GM19452 (cell line): ENCODE measurements around the gene MAPK6.

Experiments
- ATAC-seq: cut with Tn5 transposase; IDR thresholded peaks from one replicate; pipeline ENCODE4 v1.9.1; 2021; ENCODE audit not compliant: unreplicated experiment

MAPK6 gene

DNA sequence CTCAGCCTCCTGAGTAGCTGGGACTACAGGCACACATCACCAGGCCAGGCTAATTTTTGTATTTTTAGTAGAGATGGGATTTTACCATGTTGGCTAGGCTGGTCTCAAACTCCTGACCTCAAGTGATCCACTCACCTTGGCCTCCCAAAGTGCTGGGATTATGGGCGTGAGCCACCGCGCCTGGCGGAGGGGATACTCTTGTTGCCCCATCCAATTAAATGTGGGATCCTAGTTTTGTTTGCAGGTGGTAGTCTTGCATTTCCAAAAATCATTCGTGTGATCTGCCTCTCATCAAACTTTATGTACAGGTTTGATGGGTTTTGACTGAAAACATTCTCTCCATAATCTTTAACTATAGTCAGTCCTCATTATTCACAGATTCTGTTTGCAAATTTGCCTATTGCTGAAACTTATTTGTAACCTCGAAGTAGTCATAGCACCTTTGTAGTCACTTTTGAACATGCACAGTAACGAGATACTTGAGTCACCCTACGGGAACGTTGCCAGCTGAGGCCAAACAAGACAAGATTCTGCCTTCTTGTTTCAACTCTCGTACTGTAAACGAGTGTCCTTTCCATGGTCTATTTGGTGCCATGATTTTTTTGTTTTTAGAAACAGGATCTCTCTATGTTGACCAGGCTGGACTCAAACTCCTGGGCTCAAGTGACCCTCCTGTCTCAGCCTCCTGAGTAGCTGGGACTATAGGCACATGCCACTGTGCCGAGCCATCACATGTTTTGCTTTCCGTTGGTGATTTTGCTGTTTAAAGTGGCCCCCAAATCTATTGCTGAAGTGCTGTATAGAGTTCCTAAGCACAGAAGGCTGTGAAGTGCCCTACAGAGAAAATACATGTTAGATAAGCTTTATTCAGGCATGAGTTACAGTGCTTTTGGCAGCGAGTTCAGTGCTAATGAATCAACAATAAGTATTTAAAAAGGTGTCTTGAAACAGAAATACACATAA is 8.1 kb upstream of the MAPK6 start:
- no peak for ATAC-seq

DNA sequence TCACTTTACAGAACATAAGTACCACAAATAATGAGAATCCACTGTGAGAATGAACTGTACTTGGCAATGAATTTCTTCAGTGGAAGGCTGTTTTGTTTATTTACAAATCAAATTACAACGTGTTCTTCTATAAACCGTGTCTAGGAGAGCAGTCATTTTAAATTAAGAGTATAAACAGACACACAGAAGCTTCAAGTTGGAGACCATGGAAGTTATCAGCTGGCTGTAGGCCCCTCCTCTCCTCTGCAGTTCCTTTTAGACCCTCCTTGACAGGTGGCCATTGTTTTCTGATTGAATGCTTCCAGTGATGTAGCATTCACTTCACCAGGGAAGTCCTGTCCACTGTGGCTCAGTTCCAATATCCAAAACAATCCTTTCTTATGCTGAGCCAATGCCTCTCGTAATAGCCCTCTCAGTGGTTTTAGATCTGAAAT is 7.3 kb upstream of the MAPK6 start:
- no peak for ATAC-seq

GRCh38 chr15:52012210-52012609 is 6.8 kb upstream of the MAPK6 start:
- no peak for ATAC-seq

GRCh38 chr15:52013151-52013791 is 5.7 kb upstream of the MAPK6 start:
- peak; percentile 77 for ATAC-seq

DNA sequence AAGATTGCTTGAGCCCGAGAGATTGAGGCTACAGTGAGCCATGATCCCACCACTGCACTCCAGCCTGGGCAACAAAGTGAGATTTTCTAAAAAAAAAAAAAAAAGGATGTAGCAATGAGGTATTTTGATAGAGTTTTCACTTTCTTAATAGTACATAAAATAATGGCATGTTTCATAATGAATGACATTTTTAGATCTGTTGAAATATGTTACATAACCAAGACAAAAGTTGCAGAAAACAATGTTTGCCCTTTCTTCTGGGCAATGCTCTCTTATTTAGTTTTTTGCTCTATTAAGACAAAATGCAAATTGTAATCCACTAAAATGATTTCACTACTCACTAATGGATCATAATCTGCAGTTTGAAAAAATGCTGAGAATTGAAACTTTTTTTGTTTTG is 4.4 kb upstream of the MAPK6 start:
- ATAC-seq: no peak

DNA sequence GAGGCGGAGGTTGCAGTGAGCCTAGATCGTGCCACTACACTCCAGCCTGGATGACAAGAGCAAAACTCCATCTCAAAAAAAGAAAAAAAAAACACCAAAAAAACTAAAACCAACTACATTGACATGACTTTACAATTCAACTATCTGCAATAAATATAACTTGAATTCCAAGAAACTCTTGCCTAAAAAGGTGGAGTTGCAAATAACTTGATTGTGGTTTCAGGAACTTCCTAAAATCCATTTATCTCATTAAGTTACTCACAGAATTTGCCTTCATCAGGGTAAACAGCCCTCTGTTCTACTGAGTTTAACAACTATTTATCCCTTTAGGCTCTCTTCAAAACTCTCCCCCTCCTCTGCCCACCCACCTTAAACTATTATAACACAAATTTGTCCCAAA is 2.7 kb upstream of the MAPK6 start:
- ATAC-seq: no peak

DNA sequence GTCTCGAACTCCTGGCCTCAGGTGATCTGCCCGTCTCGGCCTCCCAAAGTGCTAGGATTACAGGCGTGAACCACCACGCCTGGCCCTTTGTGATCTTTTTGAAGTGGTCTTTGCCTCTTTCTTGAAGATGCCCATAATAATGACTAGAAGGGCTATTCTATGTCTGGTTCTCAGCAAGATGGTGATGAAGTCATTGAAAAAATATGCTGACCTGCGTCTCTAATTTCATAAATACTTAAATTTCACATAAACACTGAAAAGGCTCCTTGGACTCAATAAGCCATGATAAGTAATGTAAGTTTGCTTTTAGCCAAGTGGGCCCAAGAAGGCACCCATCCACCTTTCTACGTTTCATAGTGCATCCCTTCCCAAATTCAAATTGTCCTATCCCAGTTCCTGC is 775 bp upstream of the MAPK6 start:
- ATAC-seq: no peak

DNA sequence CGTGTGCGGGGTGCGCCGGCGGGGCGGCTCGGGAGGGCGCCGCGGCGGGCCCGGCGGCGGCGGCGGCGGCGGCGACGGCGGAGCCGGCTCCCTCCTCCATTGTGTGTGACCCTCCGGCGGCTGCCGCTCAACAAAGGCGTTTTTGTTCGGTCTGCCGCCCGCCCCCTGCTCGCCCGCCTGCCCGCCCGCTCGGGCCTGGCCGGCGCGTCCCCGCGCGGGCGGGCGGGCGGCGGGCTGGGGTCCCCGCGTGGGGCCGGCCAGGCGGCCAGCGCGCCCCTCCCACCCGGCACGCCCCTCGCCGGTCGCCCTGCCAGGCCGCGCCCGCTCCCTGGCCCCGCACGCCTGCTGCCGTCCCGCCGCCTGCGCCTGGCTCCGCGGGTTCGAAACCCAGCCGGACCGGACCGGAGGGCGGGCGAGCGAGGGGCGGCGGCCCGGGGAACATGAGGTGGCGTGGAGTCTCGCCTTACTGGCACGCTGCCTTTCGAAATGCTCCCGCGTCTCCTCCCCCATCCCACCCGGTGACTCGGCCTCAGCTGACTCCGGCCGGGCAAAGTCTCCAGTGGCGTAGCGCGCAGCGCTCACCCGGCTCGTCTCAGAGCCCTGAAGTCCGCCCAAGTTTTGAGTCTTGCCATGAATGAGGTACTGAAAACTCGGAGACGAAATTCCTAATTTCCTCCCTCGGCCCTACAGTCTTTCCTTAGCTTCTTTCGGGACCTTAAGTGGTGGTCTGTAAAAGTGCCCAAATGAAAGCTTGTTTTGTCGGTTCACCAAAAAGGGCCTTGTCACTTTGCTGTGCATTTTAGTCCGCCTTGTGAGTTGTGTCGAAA is 588 bp downstream of the MAPK6 start:
- ATAC-seq: peak; percentile 56

- ATAC-seq: no peak
Observed at GRCh38 chr15:52020221-52021085, 1.4 kb downstream of the MAPK6 start.

DNA sequence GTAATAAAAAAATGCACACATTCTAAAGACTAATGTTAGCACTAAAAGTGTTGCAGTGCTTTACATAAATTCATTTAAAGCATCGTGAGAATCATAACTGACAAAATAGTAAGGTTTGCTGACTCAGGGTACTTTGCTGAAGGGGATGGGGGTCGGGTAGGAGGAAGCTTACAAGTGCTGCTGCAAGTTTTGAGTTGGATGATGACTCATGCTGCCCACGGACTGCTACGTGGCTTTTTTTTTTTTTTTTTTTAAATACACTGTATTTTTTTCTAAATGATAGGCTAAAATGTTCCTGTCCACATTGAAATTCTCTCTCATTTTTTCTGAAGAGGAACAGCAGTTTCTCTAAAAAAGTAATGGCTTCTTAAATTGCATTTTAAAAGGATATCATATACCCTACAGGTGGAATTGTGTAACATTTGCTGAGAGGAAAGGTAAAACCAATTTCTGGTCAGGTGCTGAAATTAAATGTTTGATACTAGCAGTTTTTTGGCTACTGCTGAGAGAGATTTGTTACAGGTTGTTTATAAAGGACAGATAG is 2.2 kb downstream of the MAPK6 start:
- no peak for ATAC-seq

- ATAC-seq: no peak
Observed at GRCh38 chr15:52021892-52022540, 3.0 kb downstream of the MAPK6 start.

DNA sequence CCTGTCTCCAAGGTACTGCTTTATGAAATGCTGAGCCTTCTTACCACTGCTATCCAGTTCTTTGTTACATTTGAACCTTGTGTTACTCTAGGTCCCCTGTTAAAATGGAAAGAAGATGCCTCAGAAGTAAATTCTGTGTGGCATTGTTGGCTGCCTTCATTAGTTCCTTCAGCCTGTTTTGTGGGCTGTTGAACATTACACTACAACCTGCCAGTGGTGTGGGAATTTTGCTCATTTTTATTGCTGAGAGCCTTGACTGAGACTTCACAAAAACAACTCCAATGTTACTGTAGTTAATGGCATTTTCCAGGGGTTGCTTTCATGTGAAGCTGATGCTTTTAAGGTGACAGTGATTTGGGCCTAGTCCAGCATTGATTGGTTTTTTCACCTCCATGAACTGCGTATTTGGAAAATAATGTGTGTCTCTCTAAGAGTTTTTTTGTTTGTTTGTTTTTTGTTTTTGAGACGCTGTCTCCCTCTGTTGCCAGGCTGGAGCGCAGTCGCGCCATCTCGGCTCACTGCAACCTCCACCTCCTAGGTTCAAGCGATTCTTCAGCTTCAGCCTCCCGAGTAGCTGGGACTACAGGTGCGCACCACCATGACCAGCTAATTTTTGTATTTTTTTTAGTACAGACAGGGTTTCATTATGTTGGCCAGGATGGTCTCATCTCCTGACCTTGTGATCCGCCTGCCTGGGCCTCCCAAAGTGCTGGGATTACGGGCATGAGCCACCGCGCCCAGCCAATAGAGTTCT is 4.3 kb downstream of the MAPK6 start:
- no peak for ATAC-seq

GRCh38 chr15:52028431-52029093 is 9.5 kb downstream of the MAPK6 start:
- no peak for ATAC-seq

DNA sequence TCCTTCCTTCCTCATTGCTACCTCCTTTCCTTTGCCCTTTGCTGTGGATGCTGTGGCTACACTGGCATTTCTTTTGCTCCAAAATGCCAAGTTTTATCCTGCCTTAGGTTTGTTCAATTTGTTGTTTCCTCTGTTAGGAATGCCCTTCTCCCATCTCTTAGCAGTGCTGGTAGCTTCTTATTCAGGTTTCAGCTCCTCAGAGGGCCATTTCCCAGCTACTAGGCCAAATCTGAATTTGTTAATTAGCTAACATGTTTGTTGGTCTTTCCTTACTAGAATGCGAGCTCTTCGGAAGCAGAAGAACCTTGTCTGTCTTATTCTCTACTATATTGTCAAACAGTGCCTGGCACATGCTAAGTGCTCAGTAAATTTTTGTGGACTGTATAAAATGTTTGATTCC is 11.0 kb downstream of the MAPK6 start:
- no peak for ATAC-seq

DNA sequence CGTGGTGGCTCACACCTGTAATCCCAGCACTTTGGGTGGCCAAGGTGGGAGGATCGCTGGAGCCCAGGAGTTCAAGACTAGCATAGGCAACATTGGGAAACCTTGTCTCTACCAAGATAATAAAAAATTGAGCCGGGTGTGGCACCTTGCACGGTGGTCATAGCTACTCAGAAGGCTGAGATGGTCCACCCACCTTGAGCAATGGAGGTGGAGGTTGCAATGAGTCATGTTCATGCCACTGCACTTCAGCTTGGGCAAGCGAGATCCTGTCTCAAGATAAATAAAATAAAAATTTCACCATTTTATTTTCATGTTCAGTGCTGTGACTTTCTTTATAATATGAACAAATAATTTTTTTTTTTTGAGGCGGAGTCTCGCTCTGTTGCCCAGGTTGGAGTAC is 12.5 kb downstream of the MAPK6 start:
- no peak for ATAC-seq

DNA sequence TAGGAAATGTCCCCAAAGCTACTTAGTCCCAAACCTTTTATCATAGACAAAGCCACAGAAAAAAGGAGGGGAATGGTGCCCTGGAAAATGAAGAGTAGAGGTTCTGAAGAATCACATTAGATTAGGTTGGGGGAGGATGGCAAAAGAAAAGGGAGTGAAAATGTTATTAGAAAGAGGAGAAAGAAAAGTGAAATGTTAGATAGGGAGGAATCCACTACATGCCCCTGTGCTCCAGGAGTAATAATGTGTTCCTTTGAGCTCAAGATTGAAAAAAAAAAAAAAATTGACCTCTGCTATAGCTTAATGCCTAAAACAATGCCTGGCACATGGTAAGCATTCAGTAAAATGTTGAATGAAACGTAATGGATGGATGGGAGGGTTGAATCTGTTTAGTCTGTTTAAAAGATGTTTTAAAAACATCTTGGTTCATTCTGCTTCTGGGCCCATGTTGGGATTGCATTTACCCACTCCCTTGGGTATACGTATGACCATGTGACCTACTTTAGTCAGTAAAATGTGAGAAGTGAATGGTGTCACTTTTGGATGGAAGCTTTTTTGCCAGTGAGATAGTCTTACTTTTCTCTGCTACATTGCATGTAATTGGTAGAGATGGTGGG is 19.0 kb downstream of the MAPK6 start:
- ATAC-seq: no peak

GRCh38 chr15:52039925-52040781 is 21.1 kb downstream of the MAPK6 start:
- no peak for ATAC-seq
